NCI-H2196 (cell line): ENCODE measurements around the gene RGS9BP.
"Not testable (repeated sequence)": the region's sequence is repeated elsewhere in the genome, so short reads cannot be mapped to it uniquely, and the experiment has no call there.

Source experiments
- DNase-seq: peaks from one replicate; lab custom pipeline; 2025; ENCODE audit not compliant: unreplicated experiment; lab: John Stamatoyannopoulos, UW

Gene RGS9BP

GRCh38 chr19:32694851-32695250 is 19.2 kb downstream of the RGS9BP start:
- not testable (repeated sequence) for DNase-seq

GRCh38 chr19:32695506-32695905 is 19.9 kb downstream of the RGS9BP start:
- DNase-seq = not testable (repeated sequence)

- DNase-seq = not testable (repeated sequence)
These were observed 21.1 kb downstream of the RGS9BP start for GRCh38 chr19:32696771-32697170.

GRCh38 chr19:32700129-32700528 is 24.5 kb downstream of the RGS9BP start:
- not testable (repeated sequence) for DNase-seq

- DNase-seq = peak; percentile 22
These were observed 26.4 kb downstream of the RGS9BP start for GRCh38 chr19:32702010-32702409.

- DNase-seq = not testable (repeated sequence)
These were observed 28.4 kb downstream of the RGS9BP start for GRCh38 chr19:32704006-32704405.

GRCh38 chr19:32708457-32708856 is 32.8 kb downstream of the RGS9BP start:
- DNase-seq = no peak

GRCh38 chr19:32709032-32709431 is 33.4 kb downstream of the RGS9BP start:
- no peak for DNase-seq

GRCh38 chr19:32711747-32712146 is 36.1 kb downstream of the RGS9BP start:
- DNase-seq = no peak

GRCh38 chr19:32716203-32716602 is 40.6 kb downstream of the RGS9BP start:
- DNase-seq = not testable (repeated sequence)

GRCh38 chr19:32717496-32717895 is 41.8 kb downstream of the RGS9BP start:
- DNase-seq = no peak

- DNase-seq = no peak
These were observed 42.6 kb downstream of the RGS9BP start for GRCh38 chr19:32718286-32718685.

- no peak for DNase-seq
These were observed 44.0 kb downstream of the RGS9BP start, which contains the start of gene TDRD12 for GRCh38 chr19:32719611-32720059. Gene TDRD12, plus strand, starts transcription at chr19:32719767. Its CDS starts 306 bp downstream, at chr19:32720073.

- DNase-seq = no peak
These were observed 44.7 kb downstream of the RGS9BP start for GRCh38 chr19:32720216-32720935.

- no peak for DNase-seq
These were observed 45.2 kb downstream of the RGS9BP start for GRCh38 chr19:32720936-32721250.
